Astrocyte (in vitro differentiated cells and primary cell): ENCODE data around the gene FCHO1. TPM values are rescaled to one million over a fixed set of nuclear protein-coding genes. Genes with fewer than 3 reads are reported as not detected.

ENCODE experiments used
- DNase-seq: peaks from one replicate; pipeline ENCODE4 v3.0.0-alpha.2; 2010; ENCODE audit warnings: low read depth
- FAIRE-seq: peaks from 2 replicates; lab custom pipeline; 2011; peaks lifted over from hg19 to GRCh38; lab: Jason Lieb, UNC
- H2AFZ ChIP-seq: 2 replicates; pipeline ENCODE4 v1.6.0; 2012; ENCODE audit warnings: low read depth, low read length, inconsistent platforms
- H3K27ac ChIP-seq: 2 replicates; pipeline ENCODE4 v1.5.1; 2011; ENCODE audit warnings: low read depth, low read length, inconsistent platforms
- H3K27me3 ChIP-seq: 2 replicates; pipeline ENCODE4 v1.6.0; 2011; ENCODE audit warnings: low read length, inconsistent platforms; ENCODE audit not compliant: insufficient read depth
- H3K36me3 ChIP-seq: 2 replicates; pipeline ENCODE4 v1.5.1; 2011; ENCODE audit warnings: low read length, inconsistent platforms; ENCODE audit not compliant: insufficient read depth
- H3K4me1 ChIP-seq: 2 replicates; pipeline ENCODE4 v1.5.1; 2011; ENCODE audit warnings: low read length, inconsistent platforms; ENCODE audit not compliant: insufficient read depth
- H3K4me2 ChIP-seq: 2 replicates; pipeline ENCODE4 v1.6.0; 2012; ENCODE audit warnings: low read length, inconsistent platforms
- H3K4me3 ChIP-seq: 2 replicates; pipeline ENCODE4 v1.5.1; 2011; ENCODE audit warnings: low read depth, mild to moderate bottlenecking, low read length, inconsistent platforms; ENCODE audit not compliant: insufficient read depth
- H3K79me2 ChIP-seq: 2 replicates; pipeline ENCODE4 v1.6.0; 2012; ENCODE audit warnings: mild to moderate bottlenecking, low read length, inconsistent platforms; ENCODE audit not compliant: insufficient read depth
- H3K9ac ChIP-seq: 2 replicates; pipeline ENCODE4 v1.6.0; 2012; ENCODE audit warnings: mild to moderate bottlenecking, low read length, inconsistent platforms
- H3K9me3 ChIP-seq: 2 replicates; pipeline ENCODE4 v1.5.1; 2012; ENCODE audit warnings: low read depth, mild to moderate bottlenecking, low read length, inconsistent platforms; ENCODE audit not compliant: insufficient read depth
- H4K20me1 ChIP-seq: 2 replicates; pipeline ENCODE4 v1.6.0; 2012; ENCODE audit warnings: low read length, inconsistent platforms; ENCODE audit not compliant: insufficient read depth
- H3K27ac Mint-ChIP-seq: one replicate; pipeline ENCODE4 v1.8.0; 2021; ENCODE audit warnings: mild to moderate bottlenecking, mixed read lengths; ENCODE audit not compliant: unreplicated experiment
- H3K27me3 Mint-ChIP-seq: one replicate; pipeline ENCODE4 v1.8.0; 2021; ENCODE audit warnings: low read depth, mixed read lengths; ENCODE audit not compliant: unreplicated experiment
- H3K36me3 Mint-ChIP-seq: one replicate; pipeline ENCODE4 v1.8.0; 2021; ENCODE audit warnings: low read depth, mixed read lengths; ENCODE audit not compliant: unreplicated experiment
- H3K4me1 Mint-ChIP-seq: one replicate; pipeline ENCODE4 v1.8.0; 2021; ENCODE audit warnings: low read depth, mixed read lengths; ENCODE audit not compliant: unreplicated experiment
- H3K4me3 Mint-ChIP-seq: one replicate; pipeline ENCODE4 v1.8.0; 2021; ENCODE audit warnings: mild to moderate bottlenecking, moderate library complexity, mixed read lengths; ENCODE audit not compliant: unreplicated experiment
- H3K9me3 Mint-ChIP-seq: one replicate; pipeline ENCODE4 v1.8.0; 2021; ENCODE audit warnings: mild to moderate bottlenecking, mixed read lengths; ENCODE audit not compliant: unreplicated experiment
- EZH2 ChIP-seq: IDR thresholded peaks from 2 replicates; pipeline ENCODE4 v1.6.1; 2012; ENCODE audit warnings: mild to moderate bottlenecking, low read length, inconsistent platforms; ENCODE audit not compliant: insufficient read depth
- total RNA-seq: library from RNA; stranded (reverse); gene quantifications from 2 replicates; pipeline ENCODE4 v1.2.1, GENCODE V29; 2021
- TF ChIP-seq, protein P1 (sequence below): IDR thresholded peaks from 2 replicates; pipeline ENCODE4 v1.5.1; 2011; ENCODE audit warnings: low read depth, mild to moderate bottlenecking, inconsistent platforms, low read length, moderate library complexity; ENCODE audit not compliant: insufficient read depth

The FCHO1 gene
- total RNA-seq, 1 donor from 2014 or later = 2.0 TPM

DNA sequence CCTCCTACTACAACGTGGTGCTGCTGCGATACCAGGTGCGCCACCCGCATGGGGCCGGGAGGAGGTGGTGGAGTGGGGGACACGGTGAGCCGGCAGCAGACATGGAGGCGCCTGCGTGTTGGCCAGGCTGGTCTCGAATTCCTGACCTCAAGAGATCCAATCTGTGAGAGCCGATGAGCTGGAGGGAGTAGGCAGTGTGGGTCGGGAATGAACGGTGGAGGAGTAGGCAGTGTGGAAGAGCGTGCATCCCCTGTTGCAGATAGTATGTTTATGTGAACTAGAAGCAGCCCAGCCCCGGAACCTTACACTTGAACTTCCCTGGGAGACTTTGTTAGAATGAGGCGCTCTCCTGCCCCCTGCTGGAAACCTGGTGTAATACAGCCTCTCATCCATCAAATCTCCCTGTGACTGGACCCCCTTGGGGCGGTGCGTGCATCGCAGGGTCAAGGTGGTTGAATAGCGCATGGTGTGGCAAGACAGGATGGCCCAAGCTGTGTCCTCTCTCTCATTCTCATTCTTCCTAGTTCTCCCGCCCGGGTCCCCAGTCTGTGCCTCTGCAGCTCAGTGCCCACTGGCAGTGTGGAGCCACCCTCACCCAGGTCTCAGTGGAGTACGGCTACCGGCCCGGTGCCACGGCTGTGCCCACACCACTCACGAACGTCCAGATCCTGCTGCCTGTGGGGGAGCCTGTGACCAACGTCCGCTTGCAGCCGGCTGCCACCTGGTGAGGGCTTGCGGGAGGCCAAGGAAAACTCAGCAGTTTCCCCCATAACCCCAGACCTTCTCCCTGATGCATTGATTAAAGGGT, 33.1 kb downstream of the FCHO1 start:
- no peaks in the 10 kb centered on the region for H3K79me2 ChIP-seq
- H2AFZ ChIP-seq = peak overlapping the region; percentile 43
- Mint-ChIP-seq H3K27ac (no peak overlapping the region), H3K36me3 (no peaks in the 10 kb centered on the region), H3K4me1 (no peaks in the 10 kb centered on the region), H3K9me3 (peaks cover 7% of the 10 kb centered on the region), H3K27me3 (peaks cover 4% of the 10 kb centered on the region), H3K4me3 (no peak overlapping the region)
- no peaks in the 10 kb centered on the region for H3K4me1 ChIP-seq
- H3K4me2 ChIP-seq = no peak overlapping the region
- H3K36me3 ChIP-seq = no peaks in the 10 kb centered on the region
- FAIRE-seq = no peak
- TF ChIP-seq EZH2 = no peak
- TF ChIP-seq, protein P1, sequence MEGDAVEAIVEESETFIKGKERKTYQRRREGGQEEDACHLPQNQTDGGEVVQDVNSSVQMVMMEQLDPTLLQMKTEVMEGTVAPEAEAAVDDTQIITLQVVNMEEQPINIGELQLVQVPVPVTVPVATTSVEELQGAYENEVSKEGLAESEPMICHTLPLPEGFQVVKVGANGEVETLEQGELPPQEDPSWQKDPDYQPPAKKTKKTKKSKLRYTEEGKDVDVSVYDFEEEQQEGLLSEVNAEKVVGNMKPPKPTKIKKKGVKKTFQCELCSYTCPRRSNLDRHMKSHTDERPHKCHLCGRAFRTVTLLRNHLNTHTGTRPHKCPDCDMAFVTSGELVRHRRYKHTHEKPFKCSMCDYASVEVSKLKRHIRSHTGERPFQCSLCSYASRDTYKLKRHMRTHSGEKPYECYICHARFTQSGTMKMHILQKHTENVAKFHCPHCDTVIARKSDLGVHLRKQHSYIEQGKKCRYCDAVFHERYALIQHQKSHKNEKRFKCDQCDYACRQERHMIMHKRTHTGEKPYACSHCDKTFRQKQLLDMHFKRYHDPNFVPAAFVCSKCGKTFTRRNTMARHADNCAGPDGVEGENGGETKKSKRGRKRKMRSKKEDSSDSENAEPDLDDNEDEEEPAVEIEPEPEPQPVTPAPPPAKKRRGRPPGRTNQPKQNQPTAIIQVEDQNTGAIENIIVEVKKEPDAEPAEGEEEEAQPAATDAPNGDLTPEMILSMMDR = peak; percentile 68
- no peaks in the 10 kb centered on the region for H3K9me3 ChIP-seq
- no peaks in the 10 kb centered on the region for H4K20me1 ChIP-seq
- no peak for DNase-seq
- no peaks in the 10 kb centered on the region for H3K27me3 ChIP-seq
- no peak overlapping the region for H3K9ac ChIP-seq
- H3K27ac ChIP-seq = no peak overlapping the region
- no peak overlapping the region for H3K4me3 ChIP-seq

DNA sequence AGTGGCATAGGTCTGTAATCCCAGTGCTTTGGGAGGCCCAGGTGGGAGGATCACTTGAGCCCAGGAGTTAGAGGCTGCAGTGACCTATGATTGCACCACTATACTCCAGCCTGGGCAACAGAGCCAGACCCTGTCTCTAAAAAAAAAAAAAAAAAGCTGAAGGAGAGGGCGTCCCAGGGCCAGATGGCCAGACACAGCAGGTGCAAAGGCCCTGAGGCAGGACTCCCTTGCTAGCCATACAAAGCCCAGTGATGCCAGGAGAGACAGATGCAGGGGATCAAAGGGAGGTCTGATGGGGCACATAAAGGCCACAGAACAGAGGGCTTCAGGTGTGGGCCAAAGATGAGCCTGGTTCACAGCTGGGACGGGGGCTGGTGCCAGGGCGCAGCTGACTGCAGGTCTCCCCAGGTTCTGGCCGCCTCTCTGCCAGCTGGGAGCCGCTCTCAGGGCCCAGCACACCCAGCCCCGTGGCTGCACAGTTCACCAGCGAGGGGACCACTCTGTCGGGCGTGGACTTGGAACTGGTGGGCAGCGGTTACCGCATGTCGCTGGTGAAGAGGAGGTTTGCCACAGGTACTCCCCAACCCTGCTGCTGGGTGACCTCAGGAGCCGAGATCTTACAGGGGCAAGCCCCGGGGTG, 36.1 kb downstream of the FCHO1 start:
- Histone ChIP-seq H3K79me2 (no peaks in the 10 kb centered on the region), H2AFZ (no peak overlapping the region), H3K9me3 (no peaks in the 10 kb centered on the region), H3K36me3 (no peaks in the 10 kb centered on the region), H4K20me1 (no peaks in the 10 kb centered on the region), H3K27me3 (peaks cover 5% of the 10 kb centered on the region), H3K4me3 (no peak overlapping the region), H3K9ac (no peak overlapping the region), H3K4me2 (no peak overlapping the region), H3K27ac (no peak overlapping the region), H3K4me1 (no peaks in the 10 kb centered on the region)
- H3K27ac Mint-ChIP-seq = no peak overlapping the region
- H3K36me3 Mint-ChIP-seq = no peaks in the 10 kb centered on the region
- peaks cover 5% of the 10 kb centered on the region for H3K9me3 Mint-ChIP-seq
- no peaks in the 10 kb centered on the region for H3K4me1 Mint-ChIP-seq
- H3K27me3 Mint-ChIP-seq = peaks cover 5% of the 10 kb centered on the region
- no peak for FAIRE-seq
- TF ChIP-seq, protein P1 = no peak
- no peak for TF ChIP-seq EZH2
- H3K4me3 Mint-ChIP-seq = no peak overlapping the region
- no peak for DNase-seq

DNA sequence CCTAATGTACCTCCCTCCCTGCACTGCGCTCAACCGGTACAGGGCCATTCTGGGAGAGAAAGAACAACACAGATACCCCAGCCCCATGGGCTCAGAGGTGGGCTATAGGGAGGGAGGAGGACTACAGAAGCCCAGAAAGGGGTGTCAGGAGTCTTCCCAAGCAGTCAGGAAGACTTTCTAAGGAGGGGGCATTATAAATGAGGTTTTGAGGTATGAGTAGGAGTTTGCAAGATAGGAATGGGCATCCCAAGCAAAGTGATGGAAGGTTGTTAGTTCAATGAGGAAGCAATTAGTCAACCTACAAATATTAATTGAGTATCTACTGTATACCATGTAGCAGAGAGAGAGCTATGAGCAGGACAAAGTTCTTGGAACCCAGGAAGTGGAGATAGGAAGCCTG, 37.4 kb downstream of the FCHO1 start:
- Histone ChIP-seq H3K4me1 (no peaks in the 10 kb centered on the region), H3K27me3 (peaks cover 6% of the 10 kb centered on the region), H3K9ac (no peak overlapping the region), H3K36me3 (no peaks in the 10 kb centered on the region), H3K27ac (no peak overlapping the region), H3K9me3 (no peaks in the 10 kb centered on the region), H3K79me2 (no peaks in the 10 kb centered on the region), H2AFZ (no peak overlapping the region), H3K4me2 (no peak overlapping the region), H4K20me1 (no peaks in the 10 kb centered on the region), H3K4me3 (no peak overlapping the region)
- no peak overlapping the region for H3K27ac Mint-ChIP-seq
- no peaks in the 10 kb centered on the region for H3K36me3 Mint-ChIP-seq
- no peaks in the 10 kb centered on the region for H3K4me1 Mint-ChIP-seq
- H3K27me3 Mint-ChIP-seq = peaks cover 8% of the 10 kb centered on the region
- no peak for DNase-seq
- H3K4me3 Mint-ChIP-seq = no peak overlapping the region
- no peak for FAIRE-seq
- peaks cover 2% of the 10 kb centered on the region for H3K9me3 Mint-ChIP-seq
- TF ChIP-seq, protein P1 = no peak
- TF ChIP-seq EZH2 = no peak
